Measurements from ENCODE around the gene ELMO3.

- TF ChIP-seq CTCF (conservative IDR thresholded peaks at IDR 0.05; ENCODE audit: low read length) (peak; percentile 59; the same call in 1 of the 2 replicates), EZH2phosphoT487 (IDR thresholded peaks at IDR 0.05; ENCODE audit: borderline replicate concordance, low read depth, low read length) (no peak)
These were observed 13.2 kb upstream of the ELMO3 start for GRCh38 chr16:67185651-67186134.
